Fibroblast of the conjunctiva (primary cell): ENCODE measurements around the gene GPHN.
"Not testable (repeated sequence)": the region's sequence is repeated elsewhere in the genome, so short reads cannot be mapped to it uniquely, and the experiment has no call there.

Source experiments
- DNase-seq: peaks from one replicate; pipeline ENCODE4 v3.0.0-alpha.2; 2010; ENCODE audit warnings: low read depth

The GPHN gene

GRCh38 chr14:66502836-66503235 is 5.1 kb upstream of the GPHN start:
- DNase-seq, result not testable (repeated sequence)

- no peak for DNase-seq
Observed at GRCh38 chr14:66503532-66503931, 4.4 kb upstream of the GPHN start.

GRCh38 chr14:66507181-66507721 is 696 bp upstream of the GPHN start:
- DNase-seq, result no peak

- DNase-seq, result no peak
Observed at GRCh38 chr14:66508547-66508845, 549 bp downstream of the GPHN start.

- no peak for DNase-seq
Observed at GRCh38 chr14:66508846-66509621, 1.1 kb downstream of the GPHN start.

- DNase-seq, result no peak
Observed at GRCh38 chr14:66509874-66510273, 1.9 kb downstream of the GPHN start.

- no peak for DNase-seq
Observed at GRCh38 chr14:66511849-66512248, 3.9 kb downstream of the GPHN start.

- no peak for DNase-seq
Observed at GRCh38 chr14:66514213-66514612, 6.3 kb downstream of the GPHN start.

GRCh38 chr14:66530526-66530925 is 22.6 kb downstream of the GPHN start:
- DNase-seq, result no peak

GRCh38 chr14:66539034-66539433 is 31.1 kb downstream of the GPHN start:
- DNase-seq, result no peak

GRCh38 chr14:66540038-66540437 is 32.1 kb downstream of the GPHN start:
- DNase-seq, result no peak

GRCh38 chr14:66541627-66542026 is 33.7 kb downstream of the GPHN start:
- no peak for DNase-seq

- no peak for DNase-seq
Observed at GRCh38 chr14:66543996-66544395, 36.0 kb downstream of the GPHN start.

- DNase-seq, result not testable (repeated sequence)
Observed at GRCh38 chr14:66545191-66545590, 37.2 kb downstream of the GPHN start.

- DNase-seq, result not testable (repeated sequence)
Observed at GRCh38 chr14:66545751-66546150, 37.8 kb downstream of the GPHN start.

GRCh38 chr14:66563731-66564130 is 55.8 kb downstream of the GPHN start:
- no peak for DNase-seq

- DNase-seq, result no peak
Observed at GRCh38 chr14:66568220-66568619, 60.3 kb downstream of the GPHN start.

- DNase-seq, result no peak
Observed at GRCh38 chr14:66572826-66573225, 64.9 kb downstream of the GPHN start.

- no peak for DNase-seq
Observed at GRCh38 chr14:66575014-66575413, 67.1 kb downstream of the GPHN start.

- no peak for DNase-seq
Observed at GRCh38 chr14:66575939-66576338, 68.0 kb downstream of the GPHN start.

- DNase-seq, result not testable (repeated sequence)
Observed at GRCh38 chr14:66587753-66588152, 79.8 kb downstream of the GPHN start.

GRCh38 chr14:66595394-66595793 is 87.4 kb downstream of the GPHN start:
- DNase-seq, result no peak

GRCh38 chr14:66596241-66596985 is 88.5 kb downstream of the GPHN start:
- DNase-seq, result no peak
